ENCODE measurements around the gene CD7.

Gene CD7

GRCh38 chr17:82297714-82298537 lies 19.5 kb downstream of the CD7 start:
- DNase-seq (ENCODE audit: low read depth), result peak; percentile 95

GRCh38 chr17:82297280-82297713 lies 20.1 kb downstream of the CD7 start:
- peak; percentile 84 for DNase-seq (ENCODE audit: low read depth)

GRCh38 chr17:82296511-82297279 lies 20.7 kb downstream of the CD7 start:
- DNase-seq (ENCODE audit: low read depth), result no peak

GRCh38 chr17:82295472-82295814 lies 22.0 kb downstream of the CD7 start:
- no peak for DNase-seq (ENCODE audit: low read depth)

- DNase-seq (ENCODE audit: low read depth), result no peak
These were observed 23.2 kb downstream of the CD7 start for GRCh38 chr17:82294064-82294773.

- peak; percentile 84 for DNase-seq (ENCODE audit: low read depth)
These were observed 24.9 kb downstream of the CD7 start for GRCh38 chr17:82292251-82293154.

- DNase-seq (ENCODE audit: low read depth), result no peak
These were observed 25.7 kb downstream of the CD7 start for GRCh38 chr17:82291582-82292250.

- DNase-seq (ENCODE audit: low read depth), result no peak
These were observed 29.3 kb downstream of the CD7 start for GRCh38 chr17:82287868-82288801.

- DNase-seq (ENCODE audit: low read depth), result no peak
These were observed 30.2 kb downstream of the CD7 start for GRCh38 chr17:82287013-82287867.

GRCh38 chr17:82285141-82285540 lies 32.3 kb downstream of the CD7 start:
- DNase-seq (ENCODE audit: low read depth), result no peak

GRCh38 chr17:82283208-82283749 lies 34.1 kb downstream of the CD7 start:
- no peak for DNase-seq (ENCODE audit: low read depth)

GRCh38 chr17:82282239-82283207 lies 34.9 kb downstream of the CD7 start:
- DNase-seq (ENCODE audit: low read depth), result no peak

GRCh38 chr17:82281502-82282238 lies 35.7 kb downstream of the CD7 start:
- no peak for DNase-seq (ENCODE audit: low read depth)

GRCh38 chr17:82281076-82281475 lies 36.3 kb downstream of the CD7 start:
- no peak for DNase-seq (ENCODE audit: low read depth)

- no peak for DNase-seq (ENCODE audit: low read depth)
These were observed 36.9 kb downstream of the CD7 start for GRCh38 chr17:82280537-82280936.

- no peak for DNase-seq (ENCODE audit: low read depth)
These were observed 38.5 kb downstream of the CD7 start for GRCh38 chr17:82278786-82279391.

Measured in stimulated activated CD8-positive, alpha-beta memory T cell treated with anti-CD3 and anti-CD28 coated beads, Interleukin-12 subunit alpha, Interleukin-12 subunit beta, amount 100 ng/mL, for 1 hour (primary cell).